ENCODE data around the gene STT3A.
A peak's percentile ranks its signal among the peaks of the same experiment; 100 is the strongest.
"Not testable (repeated sequence)": the region's sequence is repeated elsewhere in the genome, so short reads cannot be mapped to it uniquely, and the experiment has no call there.

STT3A gene

GRCh38 chr11:125566235-125566634 lies 26.4 kb upstream of the STT3A start:
- H3K27me3 ChIP-seq (ENCODE audit: control insufficient read depth, insufficient read depth, low read length, poor library complexity, severe bottlenecking), result no peaks in the 10 kb centered on the region
- WGBS, 2 experiments, result 91 to 97% methylated on average over 4 of the region's 4 CpGs
- H3K4me3 ChIP-seq (ENCODE audit: insufficient read depth, low read depth, low read length), result no peak overlapping the region
- no peak overlapping the region for H3K27ac ChIP-seq (ENCODE audit: insufficient read depth, low read depth, low read length, poor library complexity, severe bottlenecking)
- H3K4me1 ChIP-seq (ENCODE audit: control insufficient read depth, insufficient read depth, low read length), result no peaks in the 10 kb centered on the region
- no peaks in the 10 kb centered on the region for H3K36me3 ChIP-seq (ENCODE audit: control insufficient read depth, insufficient read depth, low read length)
- no peaks in the 10 kb centered on the region for H3K9me3 ChIP-seq (ENCODE audit: control insufficient read depth, low read length)

DNA sequence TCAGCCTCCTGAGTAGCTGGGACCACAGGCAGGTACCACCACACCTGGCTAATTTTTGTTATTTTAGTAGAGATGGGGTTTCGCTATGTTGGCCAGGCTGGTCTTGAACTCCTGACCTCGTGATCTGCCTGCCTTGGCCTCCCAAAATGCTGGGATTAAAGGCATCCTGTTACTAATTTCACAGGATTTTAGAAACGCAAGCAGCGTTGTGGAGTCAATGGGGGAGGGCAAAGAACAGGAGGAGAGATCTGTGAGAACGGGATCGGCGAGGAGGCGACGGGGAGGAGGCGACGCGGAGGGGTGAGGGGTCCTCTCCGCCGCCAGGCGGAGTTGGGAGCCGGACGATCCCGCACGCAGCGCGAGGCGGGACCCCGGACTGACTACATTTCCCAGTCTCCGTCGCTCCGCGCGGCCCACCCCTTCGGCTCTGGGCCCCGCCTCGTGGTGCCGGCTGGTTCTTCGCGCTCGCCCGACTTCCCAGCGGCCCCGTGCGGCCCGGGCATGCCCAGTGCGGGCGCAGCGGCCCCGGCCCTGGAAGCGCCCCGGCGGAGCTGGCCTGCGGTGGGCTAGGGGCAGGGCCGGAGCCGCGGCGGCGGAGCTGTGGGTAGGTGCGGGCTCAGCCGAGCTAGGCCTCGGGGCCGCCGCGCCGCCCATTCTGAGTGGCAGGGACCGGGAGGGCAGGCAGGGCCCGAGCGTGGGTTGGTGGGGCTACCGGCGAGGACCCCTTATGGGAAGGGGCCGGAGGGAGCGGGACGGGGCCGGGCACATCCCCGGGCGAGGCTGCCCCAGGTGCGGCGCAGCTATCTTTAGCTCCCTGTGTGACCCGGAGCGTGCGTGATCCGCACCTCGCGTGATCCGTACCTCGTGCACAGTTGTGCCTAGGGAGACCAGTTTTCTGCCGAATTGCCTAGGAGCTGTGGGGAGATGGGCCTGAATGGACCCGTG lies 23.4 kb upstream of the STT3A start, which contains the start of gene EI24:
Gene EI24, plus strand, starts transcription at position 508 of the 945 bp plus-strand sequence. CDS start 3,051 bp downstream, outside the sequence.
- H3K27ac ChIP-seq (ENCODE audit: insufficient read depth, low read depth, low read length, poor library complexity, severe bottlenecking), result no peak within 1 kb of the TSS
- 2% methylated on average over 83 of the region's 83 CpGs for WGBS, 2 experiments

GRCh38 chr11:125569915-125570621 lies 22.6 kb upstream of the STT3A start:
- Histone ChIP-seq H3K27me3 (ENCODE audit: control insufficient read depth, insufficient read depth, low read length, poor library complexity, severe bottlenecking) (no peaks in the 10 kb centered on the region), H3K9me3 (ENCODE audit: control insufficient read depth, low read length) (no peaks in the 10 kb centered on the region), H3K4me1 (ENCODE audit: control insufficient read depth, insufficient read depth, low read length) (no peaks in the 10 kb centered on the region), H3K4me3 (ENCODE audit: insufficient read depth, low read depth, low read length) (peak overlapping the region; percentile 78), H3K36me3 (ENCODE audit: control insufficient read depth, insufficient read depth, low read length) (peaks cover 12% of the 10 kb centered on the region), H3K27ac (ENCODE audit: insufficient read depth, low read depth, low read length, poor library complexity, severe bottlenecking) (no peak overlapping the region)
- 12 to 16% methylated on average over 9 of the region's 9 CpGs for WGBS, 2 experiments

More for the DNA sequence above, 23.4 kb upstream of the STT3A start, which contains the start of gene EI24:
- Histone ChIP-seq H3K4me1 (ENCODE audit: control insufficient read depth, insufficient read depth, low read length) (no peaks in the 10 kb centered on the region), H3K9me3 (ENCODE audit: control insufficient read depth, low read length) (no peaks in the 10 kb centered on the region), H3K4me3 (ENCODE audit: insufficient read depth, low read depth, low read length) (peak within 1 kb of the TSS; percentile 78), H3K27me3 (ENCODE audit: control insufficient read depth, insufficient read depth, low read length, poor library complexity, severe bottlenecking) (no peaks in the 10 kb centered on the region), H3K36me3 (ENCODE audit: control insufficient read depth, insufficient read depth, low read length) (peaks cover 9% of the 10 kb centered on the region)

GRCh38 chr11:125570952-125571351 lies 21.7 kb upstream of the STT3A start:
- H3K4me1 ChIP-seq (ENCODE audit: control insufficient read depth, insufficient read depth, low read length), result no peaks in the 10 kb centered on the region
- no peaks in the 10 kb centered on the region for H3K9me3 ChIP-seq (ENCODE audit: control insufficient read depth, low read length)
- no peak overlapping the region for H3K4me3 ChIP-seq (ENCODE audit: insufficient read depth, low read depth, low read length)
- no peaks in the 10 kb centered on the region for H3K27me3 ChIP-seq (ENCODE audit: control insufficient read depth, insufficient read depth, low read length, poor library complexity, severe bottlenecking)
- no peak overlapping the region for H3K27ac ChIP-seq (ENCODE audit: insufficient read depth, low read depth, low read length, poor library complexity, severe bottlenecking)
- peaks cover 21% of the 10 kb centered on the region for H3K36me3 ChIP-seq (ENCODE audit: control insufficient read depth, insufficient read depth, low read length)
- 91 to 97% methylated on average over 2 of the region's 2 CpGs for WGBS, 2 experiments

DNA sequence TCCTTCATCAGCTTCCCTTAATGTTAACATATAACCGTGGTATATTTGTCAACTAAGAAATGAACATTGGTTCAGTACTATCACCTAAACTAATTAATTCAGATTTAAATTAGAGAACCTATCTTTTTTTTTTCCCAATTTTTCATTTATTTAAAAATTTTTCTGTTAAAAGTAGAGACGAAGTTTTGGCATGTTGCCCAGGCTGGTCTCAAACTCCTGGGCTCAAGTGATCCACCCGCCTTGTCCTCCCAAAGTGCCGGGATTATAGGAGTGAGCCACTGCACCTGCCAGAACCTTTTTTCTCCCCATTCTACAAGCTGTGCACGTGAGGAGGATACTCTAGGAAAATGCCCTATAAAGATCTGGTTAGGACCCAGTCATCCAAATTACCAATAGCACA lies 19.7 kb upstream of the STT3A start:
- peaks cover 29% of the 10 kb centered on the region for H3K36me3 ChIP-seq (ENCODE audit: control insufficient read depth, insufficient read depth, low read length)

GRCh38 chr11:125577181-125577580 lies 15.5 kb upstream of the STT3A start:
- peaks cover 50% of the 10 kb centered on the region for H3K36me3 ChIP-seq (ENCODE audit: control insufficient read depth, insufficient read depth, low read length)
- H3K9me3 ChIP-seq (ENCODE audit: control insufficient read depth, low read length); H3K27ac ChIP-seq (ENCODE audit: insufficient read depth, low read depth, low read length, poor library complexity, severe bottlenecking); H3K27me3 ChIP-seq (ENCODE audit: control insufficient read depth, insufficient read depth, low read length, poor library complexity, severe bottlenecking); H3K4me3 ChIP-seq (ENCODE audit: insufficient read depth, low read depth, low read length); H3K4me1 ChIP-seq (ENCODE audit: control insufficient read depth, insufficient read depth, low read length): not testable (repeated sequence)
- WGBS, 2 experiments, result 93 to 94% methylated on average over 14 of the region's 14 CpGs

More for the DNA sequence above, 19.7 kb upstream of the STT3A start:
- Histone ChIP-seq H3K27me3 (ENCODE audit: control insufficient read depth, insufficient read depth, low read length, poor library complexity, severe bottlenecking) (no peaks in the 10 kb centered on the region), H3K4me1 (ENCODE audit: control insufficient read depth, insufficient read depth, low read length) (no peaks in the 10 kb centered on the region), H3K9me3 (ENCODE audit: control insufficient read depth, low read length) (no peaks in the 10 kb centered on the region), H3K27ac (ENCODE audit: insufficient read depth, low read depth, low read length, poor library complexity, severe bottlenecking) (no peak overlapping the region), H3K4me3 (ENCODE audit: insufficient read depth, low read depth, low read length) (no peak overlapping the region)
- WGBS, 2 experiments, result 93 to 97% methylated on average over 4 to 5 of the region's 5 CpGs

DNA sequence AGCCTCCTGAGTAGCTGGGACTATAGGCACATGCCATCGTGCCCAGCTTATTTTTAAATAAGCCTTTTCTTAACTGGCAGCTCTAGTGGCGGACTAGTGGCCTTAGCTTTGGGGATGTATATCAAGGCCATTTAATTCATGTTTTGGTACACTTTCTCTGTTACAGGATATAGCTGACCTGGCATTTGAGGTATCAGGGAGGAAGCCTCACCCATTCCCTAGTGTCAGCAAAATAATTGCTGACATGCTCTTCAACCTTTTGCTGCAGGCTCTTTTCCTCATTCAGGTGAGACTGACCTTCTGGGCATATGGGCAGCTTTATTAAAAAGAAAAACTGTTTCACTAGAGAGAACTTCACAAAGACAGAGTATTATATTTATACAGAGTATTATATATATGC lies 13.9 kb upstream of the STT3A start:
- no peaks in the 10 kb centered on the region for H3K27me3 ChIP-seq (ENCODE audit: control insufficient read depth, insufficient read depth, low read length, poor library complexity, severe bottlenecking)
- 97 to 100% methylated on average over 2 of the region's 2 CpGs for WGBS, 2 experiments
- no peaks in the 10 kb centered on the region for H3K9me3 ChIP-seq (ENCODE audit: control insufficient read depth, low read length)
- no peaks in the 10 kb centered on the region for H3K4me1 ChIP-seq (ENCODE audit: control insufficient read depth, insufficient read depth, low read length)
- no peak overlapping the region for H3K27ac ChIP-seq (ENCODE audit: insufficient read depth, low read depth, low read length, poor library complexity, severe bottlenecking)
- H3K4me3 ChIP-seq (ENCODE audit: insufficient read depth, low read depth, low read length), result no peak overlapping the region
- H3K36me3 ChIP-seq (ENCODE audit: control insufficient read depth, insufficient read depth, low read length), result peaks cover 49% of the 10 kb centered on the region

- WGBS, 2 experiments, result 97% methylated on average over 5 of the region's 5 CpGs
- H3K27ac ChIP-seq (ENCODE audit: insufficient read depth, low read depth, low read length, poor library complexity, severe bottlenecking), result no peak overlapping the region
- no peaks in the 10 kb centered on the region for H3K9me3 ChIP-seq (ENCODE audit: control insufficient read depth, low read length)
- peaks cover 47% of the 10 kb centered on the region for H3K36me3 ChIP-seq (ENCODE audit: control insufficient read depth, insufficient read depth, low read length)
- H3K4me3 ChIP-seq (ENCODE audit: insufficient read depth, low read depth, low read length), result no peak overlapping the region
- H3K27me3 ChIP-seq (ENCODE audit: control insufficient read depth, insufficient read depth, low read length, poor library complexity, severe bottlenecking), result no peaks in the 10 kb centered on the region
- H3K4me1 ChIP-seq (ENCODE audit: control insufficient read depth, insufficient read depth, low read length), result no peaks in the 10 kb centered on the region
Measured at GRCh38 chr11:125579811-125580210, 12.8 kb upstream of the STT3A start.

GRCh38 chr11:125583496-125583895 lies 9.2 kb upstream of the STT3A start:
- H3K4me3 ChIP-seq (ENCODE audit: insufficient read depth, low read depth, low read length), result no peak overlapping the region
- no peaks in the 10 kb centered on the region for H3K9me3 ChIP-seq (ENCODE audit: control insufficient read depth, low read length)
- no peaks in the 10 kb centered on the region for H3K27me3 ChIP-seq (ENCODE audit: control insufficient read depth, insufficient read depth, low read length, poor library complexity, severe bottlenecking)
- H3K27ac ChIP-seq (ENCODE audit: insufficient read depth, low read depth, low read length, poor library complexity, severe bottlenecking), result no peak overlapping the region
- WGBS, 2 experiments, result 94 to 98% methylated on average over 11 of the region's 11 CpGs
- H3K36me3 ChIP-seq (ENCODE audit: control insufficient read depth, insufficient read depth, low read length), result peaks cover 23% of the 10 kb centered on the region
- no peaks in the 10 kb centered on the region for H3K4me1 ChIP-seq (ENCODE audit: control insufficient read depth, insufficient read depth, low read length)

DNA sequence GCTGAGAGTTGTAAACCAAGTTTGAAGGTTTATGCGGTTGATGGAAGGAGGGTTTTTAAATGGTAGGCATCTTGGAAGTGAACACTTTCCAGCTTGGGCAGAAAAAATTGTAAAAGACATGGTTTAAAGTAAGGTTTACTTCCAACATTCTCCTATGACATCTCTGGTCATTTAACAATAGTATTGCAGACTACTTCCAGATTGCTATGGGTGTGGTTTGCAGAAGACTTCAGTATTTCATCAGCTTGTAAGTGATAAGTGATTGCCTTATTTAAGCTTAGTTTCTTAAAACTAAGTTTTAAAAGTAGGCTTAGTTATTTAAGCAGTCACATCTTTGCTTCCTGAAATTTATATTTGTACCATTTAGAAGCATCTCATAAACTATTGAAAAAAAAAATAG lies 7.2 kb upstream of the STT3A start:
- H3K27me3 ChIP-seq (ENCODE audit: control insufficient read depth, insufficient read depth, low read length, poor library complexity, severe bottlenecking), result no peaks in the 10 kb centered on the region
- WGBS, 2 experiments, result 93 to 97% methylated on average over 1 of the region's 1 CpG
- H3K4me3 ChIP-seq (ENCODE audit: insufficient read depth, low read depth, low read length), result no peak overlapping the region
- no peak overlapping the region for H3K27ac ChIP-seq (ENCODE audit: insufficient read depth, low read depth, low read length, poor library complexity, severe bottlenecking)
- H3K4me1 ChIP-seq (ENCODE audit: control insufficient read depth, insufficient read depth, low read length), result no peaks in the 10 kb centered on the region
- H3K9me3 ChIP-seq (ENCODE audit: control insufficient read depth, low read length), result no peaks in the 10 kb centered on the region
- peaks cover 16% of the 10 kb centered on the region for H3K36me3 ChIP-seq (ENCODE audit: control insufficient read depth, insufficient read depth, low read length)

Data from ectodermal cell (in vitro differentiated cells).